GM18907 (cell line): ENCODE results near the gene C5orf34.
"Not testable (repeated sequence)": the region's sequence is repeated elsewhere in the genome, so short reads cannot be mapped to it uniquely, and the experiment has no call there.

Experiments used
- ATAC-seq: cut with Tn5 transposase; IDR thresholded peaks from one replicate; pipeline ENCODE4 v1.9.1; 2021; ENCODE audit warnings: mild to moderate bottlenecking, moderate library complexity; ENCODE audit not compliant: unreplicated experiment

The C5orf34 gene, protein sequence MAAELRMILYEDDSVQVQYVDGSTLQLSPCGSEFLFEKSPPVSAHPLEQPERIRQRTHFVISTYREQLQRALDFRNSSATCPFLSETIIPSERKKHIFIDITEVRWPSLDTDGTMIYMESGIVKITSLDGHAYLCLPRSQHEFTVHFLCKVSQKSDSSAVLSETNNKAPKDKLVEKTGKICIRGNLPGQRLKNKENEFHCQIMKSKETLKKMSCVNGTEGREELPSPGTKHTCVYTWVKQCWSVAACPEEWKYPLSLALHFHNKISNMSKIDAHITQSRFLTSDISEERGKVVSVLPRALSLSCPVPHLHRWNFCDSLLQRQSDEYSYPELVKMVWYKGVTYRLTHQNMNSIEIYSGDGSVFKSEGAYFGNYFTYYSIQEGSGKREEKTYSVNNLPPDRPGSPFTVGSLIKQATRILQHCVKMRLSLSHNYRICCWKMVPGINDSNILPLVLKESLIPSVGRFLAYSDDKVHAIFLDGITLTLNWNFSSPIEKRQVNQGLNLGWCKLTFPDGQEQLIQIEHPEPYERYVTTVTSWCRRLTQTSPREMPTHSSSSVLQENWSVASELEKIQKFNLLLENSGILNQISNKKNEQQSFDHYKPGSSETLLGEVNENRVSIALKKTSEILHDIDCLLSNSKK

DNA sequence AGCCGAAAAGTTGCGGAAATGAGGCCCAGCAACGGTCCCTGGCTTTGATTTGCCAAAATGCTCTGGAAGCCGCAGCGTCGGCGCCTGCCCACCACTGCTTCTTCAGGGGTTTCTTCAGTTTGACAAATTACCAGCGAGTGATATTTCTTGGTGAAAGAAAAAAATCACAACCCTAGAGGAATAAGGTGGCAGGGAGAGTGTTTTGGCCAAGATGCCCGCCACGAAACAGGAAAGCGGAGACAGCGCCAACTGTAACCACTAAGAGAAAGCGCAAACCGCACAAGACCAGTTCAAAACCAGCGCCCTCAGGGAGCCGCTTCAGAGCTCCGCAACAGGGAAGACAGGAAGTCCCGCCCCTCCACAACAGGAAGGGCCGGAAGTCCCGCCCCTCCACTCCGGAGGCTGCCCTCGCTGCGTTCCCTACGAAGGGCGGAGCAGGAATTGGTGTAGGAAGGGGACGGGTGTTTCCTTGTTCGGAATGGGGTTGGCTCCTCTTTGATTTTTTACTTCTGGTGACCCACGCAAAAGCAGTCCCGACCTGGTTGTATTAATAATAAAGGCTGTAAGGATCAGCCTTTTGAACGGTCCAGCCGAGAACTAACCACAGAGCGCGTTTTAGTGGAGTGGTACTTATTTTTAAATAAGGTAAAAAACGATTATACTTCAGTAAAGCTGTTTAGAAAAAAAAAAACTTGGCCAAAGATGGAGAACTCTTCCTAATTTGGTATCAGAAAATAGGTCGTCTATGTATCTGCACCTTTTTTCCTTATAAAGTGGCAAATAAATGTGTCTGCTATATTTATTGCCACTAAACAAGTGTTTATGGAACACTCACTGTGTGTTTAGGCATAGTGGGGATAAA lies at the start of gene C5orf34:
Gene C5orf34, minus strand, starts transcription at position 333 of the 862 bp plus-strand sequence. CDS start 5,809 bp downstream, outside the sequence.
- ATAC-seq: peak; percentile 99

DNA sequence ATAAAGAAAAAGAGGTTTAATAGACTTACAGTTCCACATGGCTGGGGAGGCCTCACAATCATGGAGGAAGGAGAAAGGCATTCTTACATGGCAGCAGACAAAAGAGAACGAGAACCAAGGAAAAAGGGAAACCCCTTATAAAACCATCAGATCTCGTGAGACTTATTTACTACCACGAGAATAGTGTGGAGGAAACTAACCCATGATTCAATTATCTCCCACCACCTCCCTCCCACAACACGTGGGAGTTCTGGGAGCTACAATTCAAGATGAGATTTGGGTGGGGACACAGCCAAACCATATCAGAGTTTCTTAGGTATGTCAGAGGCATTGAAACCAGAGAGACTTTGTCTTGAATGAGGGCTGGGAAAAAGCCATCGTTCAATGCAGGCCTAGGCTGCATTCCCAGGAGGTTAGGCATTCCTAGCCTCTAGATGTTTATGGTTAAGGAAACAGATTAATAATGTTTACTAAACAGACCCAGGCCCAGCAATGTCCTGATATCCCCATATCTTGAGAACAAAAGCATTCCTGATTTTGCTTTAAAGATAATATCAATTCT lies 49.4 kb upstream of the C5orf34 start:
- no peak for ATAC-seq

DNA sequence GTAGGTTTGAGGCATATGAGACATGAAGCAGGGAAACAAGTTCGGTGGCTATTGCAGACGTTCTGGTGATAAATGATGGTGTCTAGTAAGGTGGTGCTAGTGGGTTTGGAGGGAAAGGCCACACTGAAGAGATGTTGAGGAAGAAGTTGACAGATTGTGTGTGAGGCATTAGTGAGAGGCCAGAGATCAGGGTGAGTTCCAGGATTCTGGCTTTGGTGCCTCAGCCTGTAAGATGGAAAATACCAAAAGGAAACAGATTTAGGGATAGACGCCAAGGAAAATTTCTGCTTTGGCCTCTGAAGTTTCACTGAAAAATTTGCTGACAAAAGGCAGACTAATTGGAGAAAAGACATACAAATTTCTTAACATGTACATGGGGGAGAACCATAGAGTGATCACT lies 48.4 kb upstream of the C5orf34 start:
- no peak for ATAC-seq

DNA sequence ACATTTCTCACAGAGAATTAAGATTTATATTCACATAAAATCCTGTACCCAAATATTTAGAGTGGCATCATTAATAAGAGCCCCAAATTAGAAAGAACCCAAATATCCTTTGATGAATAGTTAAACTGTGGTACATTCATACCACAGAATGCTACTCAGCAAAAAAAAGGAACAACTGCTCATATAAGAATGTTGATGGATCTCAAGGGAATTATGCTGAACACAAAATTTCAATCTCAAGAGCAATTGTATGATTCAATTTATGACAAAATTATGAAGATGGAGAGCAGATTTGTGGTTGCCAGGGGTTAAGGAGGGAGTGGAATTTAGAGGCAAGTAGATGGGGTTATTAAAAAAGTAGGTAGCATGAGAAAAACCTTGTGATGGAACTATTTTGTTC lies 46.4 kb upstream of the C5orf34 start:
- ATAC-seq: no peak

DNA sequence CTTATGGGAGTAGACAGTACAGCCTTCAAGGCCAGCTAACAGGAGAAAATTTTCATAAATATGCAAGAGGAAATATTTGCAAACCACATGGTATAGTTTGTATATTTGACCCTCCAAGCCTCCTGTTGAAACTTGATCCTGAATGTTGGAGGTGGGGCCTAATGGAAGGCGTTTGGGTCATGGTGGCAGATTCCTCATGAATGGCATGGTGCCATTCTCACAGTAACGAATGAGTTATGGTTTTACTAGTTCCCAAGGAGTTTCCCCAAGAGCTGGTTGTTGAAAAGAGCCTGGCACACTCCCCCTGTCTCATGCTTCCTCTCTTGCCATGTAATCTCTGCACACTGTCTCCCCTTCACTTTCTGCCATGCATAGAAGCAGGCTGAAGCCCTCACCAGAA lies 45.2 kb upstream of the C5orf34 start:
- ATAC-seq: no peak

DNA sequence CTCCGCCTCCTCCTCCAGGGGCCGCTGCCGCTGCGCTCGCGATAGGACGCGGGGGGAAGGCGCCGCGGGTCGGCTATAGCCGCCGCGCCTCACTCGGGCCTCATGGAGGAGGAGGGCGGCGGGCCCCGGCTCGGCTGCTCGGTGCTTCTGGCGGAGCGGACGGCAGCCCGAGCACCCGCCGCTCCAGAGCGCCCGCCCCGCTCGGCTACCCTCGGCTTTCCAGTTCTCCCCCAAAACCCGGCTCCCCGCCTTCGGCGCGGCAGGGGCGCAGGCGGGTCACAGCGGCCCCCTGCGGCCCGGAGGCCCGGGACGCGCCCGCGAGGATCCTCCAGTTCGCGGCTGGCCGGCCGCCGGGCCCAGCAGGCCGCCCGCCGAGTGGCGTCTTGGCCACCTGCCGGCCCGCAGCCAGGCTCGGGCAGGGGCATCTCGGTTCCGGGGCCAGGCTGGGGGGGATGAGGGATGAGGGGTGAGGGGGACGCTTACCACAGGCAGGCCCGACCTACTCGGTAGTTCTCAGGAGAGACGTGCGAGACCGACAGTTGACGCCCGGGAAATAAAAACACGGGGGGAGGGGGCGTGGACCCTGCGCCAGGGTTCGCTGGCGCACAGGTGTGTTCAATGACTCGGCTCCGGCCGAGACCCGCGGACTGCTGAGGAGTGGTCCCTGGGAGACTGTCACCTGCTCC lies 42.1 kb upstream of the C5orf34 start, which contains the start of gene PAIP1:
Gene PAIP1, minus strand, starts transcription at position 221 of the 686 bp plus-strand sequence. CDS start 231 bp downstream, outside the sequence.
- ATAC-seq: peak; percentile 81

DNA sequence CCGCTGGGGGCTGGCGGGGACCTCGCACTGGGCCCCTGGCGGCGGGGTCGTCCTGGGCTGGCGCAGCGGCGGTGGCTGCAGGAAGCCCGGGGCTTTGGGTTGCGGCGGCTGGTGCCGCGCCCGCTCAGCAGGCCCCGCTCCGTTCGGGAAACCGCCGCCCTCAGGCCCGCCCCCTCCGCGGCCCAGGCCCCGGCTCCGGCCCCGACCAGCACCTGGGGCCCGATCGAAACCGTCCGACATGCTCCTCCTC lies 41.6 kb upstream of the C5orf34 start:
- peak; percentile 95 for ATAC-seq

DNA sequence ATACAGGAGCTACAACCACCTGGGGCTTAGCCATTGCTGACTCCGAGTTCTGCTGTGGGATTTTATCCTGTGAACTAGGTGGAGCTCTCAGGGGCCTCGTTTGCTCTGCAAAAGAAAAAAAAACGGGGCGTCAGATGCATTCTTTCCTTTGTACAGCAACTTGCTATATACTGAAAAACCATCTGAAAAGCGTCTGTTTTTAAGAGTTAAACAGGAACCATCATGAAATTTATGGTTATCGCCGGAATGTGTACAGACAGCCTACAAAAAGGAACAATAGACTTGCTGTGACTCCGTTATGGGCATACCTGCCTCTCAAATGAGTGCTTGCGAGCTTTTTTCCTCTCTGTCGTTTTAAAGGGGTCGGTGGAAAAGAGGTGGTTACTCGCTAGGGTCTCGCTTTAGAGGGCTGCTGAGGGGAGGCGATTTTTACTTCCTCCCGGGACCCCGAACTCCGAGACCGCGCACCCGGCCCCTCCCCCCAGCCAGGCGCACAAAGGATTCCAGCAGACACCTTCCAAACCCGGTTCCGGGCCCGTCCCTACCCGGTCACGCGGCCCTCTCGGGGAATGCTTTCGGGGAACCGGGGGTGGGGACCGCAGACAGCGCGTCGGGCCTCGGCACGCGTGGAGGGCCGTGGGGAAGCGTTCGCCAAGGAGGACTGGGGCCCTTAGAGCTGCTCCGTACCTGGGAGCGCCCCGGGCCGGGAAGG lies 41.1 kb upstream of the C5orf34 start:
- ATAC-seq: peak; percentile 36

DNA sequence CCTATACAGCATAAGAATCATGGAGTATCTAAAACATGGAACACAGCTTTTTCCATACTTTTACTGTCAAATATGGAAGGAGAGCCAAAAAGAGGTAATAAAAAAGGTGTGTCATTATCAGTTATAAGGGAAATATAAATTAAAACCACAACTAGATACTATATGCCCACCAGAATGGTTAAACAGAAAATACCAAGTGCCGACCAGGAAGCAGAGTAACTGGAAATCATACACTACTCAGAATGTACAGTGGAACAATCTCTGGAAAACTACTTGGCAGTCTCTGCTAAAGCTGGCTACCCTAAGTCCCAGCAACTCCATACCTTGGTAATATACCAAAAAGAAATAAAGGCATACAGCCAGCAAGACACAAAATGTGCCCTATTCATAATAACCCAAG lies 39.5 kb upstream of the C5orf34 start:
- no peak for ATAC-seq

DNA sequence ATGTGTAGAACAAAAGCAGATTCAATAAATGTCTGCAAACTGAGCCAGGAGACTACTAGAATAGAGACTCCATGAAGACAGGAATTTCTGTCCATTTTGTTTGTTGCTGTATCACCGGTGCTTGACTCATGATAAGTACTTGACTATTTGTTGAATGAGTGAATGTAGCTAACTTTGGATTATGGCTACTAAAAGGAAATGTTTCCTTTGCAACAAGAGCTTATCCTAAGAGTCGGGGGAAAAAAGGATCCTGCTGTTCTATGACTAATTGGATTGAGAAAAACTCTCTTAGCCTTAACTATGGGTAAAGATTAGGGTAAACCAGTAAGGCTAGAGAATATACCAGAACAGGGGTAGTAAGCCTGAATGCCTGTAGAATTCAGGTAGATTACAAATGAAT lies 38.4 kb upstream of the C5orf34 start:
- no peak for ATAC-seq

DNA sequence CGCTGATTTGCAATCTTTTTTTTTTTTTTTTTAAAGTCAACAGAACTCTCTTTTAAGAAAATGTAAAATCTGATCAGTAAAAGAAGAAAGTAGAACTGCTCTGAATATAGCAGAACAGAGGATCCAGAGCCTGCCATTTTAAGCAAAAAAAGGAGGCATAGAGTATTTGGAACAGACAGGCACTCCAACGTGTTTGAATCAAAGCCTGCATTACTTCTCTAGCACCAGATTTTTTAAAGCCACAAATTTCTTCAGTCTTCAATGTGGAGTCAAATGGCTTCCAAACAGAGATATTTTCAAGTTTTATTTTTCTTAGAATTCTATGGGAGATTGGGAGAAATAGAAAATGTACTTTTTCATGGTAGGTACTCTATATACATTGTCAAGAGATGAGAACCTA lies 36.8 kb upstream of the C5orf34 start:
- ATAC-seq: no peak

DNA sequence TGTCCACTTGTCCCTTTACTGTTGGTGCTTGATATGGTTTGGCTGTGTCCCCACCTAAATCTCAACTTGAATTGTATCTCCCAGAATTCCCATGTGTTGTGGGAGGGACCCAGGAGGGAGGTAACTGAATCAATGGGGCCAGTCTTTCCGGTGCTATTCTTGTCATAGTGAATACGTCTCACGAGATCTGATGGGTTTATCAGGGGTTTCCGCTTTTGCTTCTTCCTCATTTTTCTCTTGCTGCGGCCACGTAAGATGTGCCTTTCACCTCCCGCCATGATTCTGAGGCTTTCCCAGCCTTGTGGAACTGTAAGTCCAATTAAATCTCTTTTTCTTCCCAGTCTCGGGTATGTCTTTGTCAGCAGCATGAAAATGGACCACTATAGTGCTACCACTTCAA lies 34.3 kb upstream of the C5orf34 start:
- ATAC-seq: not testable (repeated sequence)

DNA sequence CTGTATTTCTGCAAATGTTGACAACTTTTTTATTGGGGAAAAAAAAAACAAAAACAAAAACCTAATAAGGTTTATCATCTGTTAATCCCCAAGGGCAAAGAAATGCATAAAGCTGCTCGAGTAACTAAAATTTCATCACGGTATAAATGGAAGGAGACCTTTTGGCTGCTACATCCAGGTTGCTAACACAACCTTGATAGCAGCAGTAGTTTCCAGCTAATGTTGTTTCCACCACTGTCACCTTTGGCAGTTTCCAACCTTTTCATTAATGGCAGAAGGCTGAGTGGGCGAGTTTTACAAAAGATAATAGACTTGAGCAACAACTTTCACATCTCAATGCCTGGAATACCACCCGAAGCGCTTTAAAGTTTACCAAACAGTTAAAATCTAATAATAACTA lies 33.4 kb upstream of the C5orf34 start:
- ATAC-seq: no peak

DNA sequence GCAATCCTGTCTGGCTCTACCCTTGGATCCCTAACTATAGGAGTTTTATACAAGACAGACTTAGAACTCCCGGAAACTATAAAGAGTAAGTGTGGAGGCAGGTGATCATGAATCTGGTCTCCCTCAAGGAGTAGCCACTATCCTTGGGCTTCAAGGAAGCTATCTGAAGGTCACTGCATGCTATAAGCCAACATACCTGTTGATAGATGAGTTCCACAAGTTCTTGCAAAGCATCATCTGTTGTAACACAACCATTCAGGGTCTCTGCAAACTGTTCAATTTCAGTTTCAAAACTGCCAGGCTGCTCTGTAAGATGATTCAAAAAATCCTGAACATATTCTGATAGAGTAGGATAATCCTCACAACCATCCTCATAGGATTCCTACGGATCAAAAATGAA lies 32.6 kb upstream of the C5orf34 start:
- ATAC-seq: no peak

DNA sequence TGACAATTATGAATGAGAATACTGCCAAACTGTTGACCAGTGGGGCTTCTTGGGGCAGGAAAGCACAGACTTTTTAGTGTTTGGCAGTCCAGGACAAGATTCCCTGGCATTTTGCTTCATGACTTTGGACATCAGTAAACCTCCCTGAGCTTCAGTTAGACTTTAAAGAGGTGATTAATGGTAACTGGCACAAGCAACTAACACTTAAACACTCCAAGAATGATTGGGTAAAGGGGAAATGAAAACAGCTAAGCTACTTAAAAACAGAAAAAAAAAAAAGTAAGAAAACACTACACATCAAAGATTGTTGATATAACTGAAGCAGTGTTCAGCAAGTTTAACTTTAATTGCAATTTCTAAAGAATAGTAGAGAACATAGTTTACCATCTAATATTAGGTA lies 28.5 kb upstream of the C5orf34 start:
- no peak for ATAC-seq

DNA sequence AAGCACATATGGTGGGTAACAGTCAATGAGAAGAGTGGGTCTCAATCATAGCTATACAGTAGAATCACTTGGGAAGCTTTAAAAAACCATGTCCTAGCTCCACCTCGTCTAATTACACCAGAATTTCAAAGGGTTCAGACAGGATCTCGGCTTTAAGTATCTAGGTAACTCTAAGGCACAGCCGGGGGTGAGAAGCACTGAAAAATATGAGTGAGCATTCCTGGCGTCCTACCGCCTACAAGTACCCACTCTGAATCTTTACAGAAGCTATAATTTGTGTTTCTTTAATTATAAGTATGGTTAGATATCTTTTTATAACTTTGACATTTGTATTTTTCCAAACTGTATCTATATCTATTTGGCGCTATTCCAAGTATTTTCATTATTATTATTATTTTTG lies 25.8 kb upstream of the C5orf34 start:
- ATAC-seq: no peak

DNA sequence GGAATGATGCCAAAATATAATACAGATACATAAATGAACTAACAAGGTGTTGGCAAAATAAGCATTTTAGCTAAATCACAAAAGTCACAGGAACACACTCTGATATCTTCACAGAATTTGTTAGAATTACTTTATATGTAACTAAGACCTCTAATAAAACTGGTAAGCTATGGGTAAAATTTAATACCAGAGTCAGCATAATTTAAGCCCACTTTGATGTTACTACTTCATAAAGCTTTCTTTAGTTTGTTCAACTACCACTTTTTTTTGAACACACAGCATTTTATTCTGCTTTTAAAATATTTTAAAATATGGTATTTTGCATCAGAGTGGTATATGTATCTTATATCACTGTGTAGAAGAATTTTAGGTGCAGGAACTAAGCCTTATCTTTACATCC lies 22.0 kb upstream of the C5orf34 start:
- no peak for ATAC-seq

DNA sequence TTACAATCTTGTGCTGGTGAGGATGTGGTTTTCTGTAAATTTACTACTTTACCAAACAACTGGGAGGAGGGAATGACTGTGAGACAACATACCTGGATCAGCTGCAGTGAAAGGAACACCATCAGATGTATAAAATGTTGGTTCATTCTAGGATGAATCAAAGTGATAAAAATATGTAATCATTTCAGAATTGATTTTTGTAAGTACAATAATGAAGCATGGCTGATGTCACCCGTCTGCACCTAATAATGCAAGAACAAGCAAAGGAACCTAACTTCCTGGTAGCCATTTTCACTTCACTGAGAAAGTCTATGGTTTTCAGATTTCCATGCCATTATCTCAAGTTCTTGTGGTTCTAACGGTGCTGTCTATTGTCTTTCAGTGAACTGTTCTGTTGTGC lies 18.7 kb upstream of the C5orf34 start:
- ATAC-seq: no peak

DNA sequence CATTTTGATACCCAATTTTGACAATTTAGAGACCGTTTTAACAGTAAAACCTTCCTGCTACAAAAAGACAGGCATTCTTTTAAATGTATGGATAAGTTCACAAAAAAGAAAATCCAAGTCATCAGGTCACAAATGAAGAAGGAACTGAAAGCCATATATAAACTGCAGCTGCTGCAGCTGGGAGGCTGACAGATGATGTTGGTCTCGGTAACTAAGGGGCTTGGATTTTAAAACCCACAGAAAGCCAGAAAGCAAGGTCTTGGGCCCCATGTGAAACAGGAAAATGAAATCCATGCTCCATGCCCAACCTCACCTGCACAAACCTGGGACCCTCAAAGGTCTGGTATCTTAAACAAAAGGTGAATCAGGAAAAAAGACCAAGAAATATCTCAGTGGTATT lies 15.7 kb upstream of the C5orf34 start:
- ATAC-seq: no peak

DNA sequence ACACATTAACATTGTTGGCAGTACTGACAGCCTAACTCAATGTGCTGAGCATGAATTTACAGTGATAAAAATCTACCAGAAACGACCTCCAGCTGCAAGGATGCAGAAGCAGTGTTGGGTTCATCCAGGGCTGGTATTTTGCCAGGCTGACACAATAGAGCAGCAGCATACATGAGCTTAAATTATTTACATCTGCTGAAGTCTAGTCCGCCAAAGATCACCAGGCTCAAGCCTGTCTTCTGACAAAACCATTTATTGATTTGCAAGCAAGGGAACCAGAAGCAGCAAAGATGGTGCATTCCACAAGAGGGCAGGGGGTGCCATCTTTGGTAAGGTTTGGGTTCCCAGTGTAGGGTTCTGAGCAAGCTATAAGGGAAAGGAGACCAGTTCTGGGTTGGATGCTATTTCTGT lies 8.7 kb upstream of the C5orf34 start:
- ATAC-seq: no peak
